CD14-positive monocyte (primary cell): Measurements from ENCODE around the gene ANKRD22. TPM values are rescaled to one million over a fixed set of nuclear protein-coding genes. Genes with fewer than 3 reads are reported as not detected.

Experiments
- DNase-seq, 3 donors: peaks; one replicate each; pipeline ENCODE4 v3.0.0-alpha.2; 2011 to 2022
- H2AFZ ChIP-seq: 2 replicates; pipeline ENCODE4 v1.6.0; 2012; ENCODE audit warnings: mild to moderate bottlenecking, low read depth, low read length, inconsistent platforms; ENCODE audit not compliant: insufficient read depth, poor library complexity, severe bottlenecking
- H3K27ac ChIP-seq, 2 donors: 1 replicate in 1 of 2; 2 replicates in 1 of 2; pipeline ENCODE4 v1.5.1; 2012 to 2013; ENCODE audit warnings: low read length in 2 of 2, control low read depth in 1 of 2, inconsistent platforms in 1 of 2, low read depth in 1 of 2, mild to moderate bottlenecking in 1 of 2
- H3K27me3 ChIP-seq, 2 donors: one replicate each; pipeline versions ENCODE4 v1.6.0 to v1.6.1; 2011 to 2013; ENCODE audit warnings: low read length in 2 of 2; ENCODE audit not compliant: control insufficient read depth in 2 of 2, insufficient read depth in 2 of 2
- H3K36me3 ChIP-seq, 2 donors: replicated peaks in 1 of 2; 1 replicate in 1 of 2; 2 replicates in 1 of 2; pipeline versions ENCODE4 v1.5.1 to v1.6.1; 2012 to 2013; ENCODE audit warnings: low read length in 2 of 2, control low read depth in 1 of 2, inconsistent platforms in 1 of 2, mild to moderate bottlenecking in 1 of 2; ENCODE audit not compliant: insufficient read depth in 2 of 2, control insufficient read depth in 1 of 2
- H3K4me1 ChIP-seq, 2 donors: 1 replicate in 1 of 2; 2 replicates in 1 of 2; pipeline versions ENCODE4 v1.5.1 to v1.6.1; 2012 to 2013; ENCODE audit warnings: low read length in 2 of 2, control low read depth in 1 of 2, inconsistent platforms in 1 of 2, mild to moderate bottlenecking in 1 of 2, moderate library complexity in 1 of 2; ENCODE audit not compliant: insufficient read depth in 2 of 2, control insufficient read depth in 1 of 2
- H3K4me2 ChIP-seq: replicated peaks from 2 replicates; pipeline ENCODE3; 2012; ENCODE audit warnings: low read length, moderate library complexity, mild to moderate bottlenecking; ENCODE audit not compliant: poor library complexity, severe bottlenecking; ENCODE audit errors: extremely low read depth
- H3K4me3 ChIP-seq, 3 experiments: fragments of 200-600 bp in 1 of 3; sonication (generic) in 1 of 3; replicated peaks in 1 of 3; 1 replicate in 2 of 3; 2 replicates in 1 of 3; pipeline ENCODE4 v1.5.1; 2011 to 2013; ENCODE audit warnings: low read length in 3 of 3, mild to moderate bottlenecking in 3 of 3, control low read depth in 2 of 3, low read depth in 2 of 3, inconsistent platforms in 1 of 3, moderate library complexity in 1 of 3
- H3K79me2 ChIP-seq: 2 replicates; pipeline ENCODE4 v1.6.0; 2012; ENCODE audit warnings: mild to moderate bottlenecking, control low read depth, inconsistent platforms, low read length, moderate library complexity; ENCODE audit not compliant: insufficient read depth
- H3K9ac ChIP-seq: 2 replicates; pipeline ENCODE4 v1.6.0; 2017; ENCODE audit warnings: low read length, mild to moderate bottlenecking; ENCODE audit not compliant: insufficient read depth, poor library complexity, severe bottlenecking
- H3K9me3 ChIP-seq, 2 donors: replicated peaks in 1 of 2; 1 replicate in 1 of 2; 2 replicates in 1 of 2; pipeline versions ENCODE4 v1.5.1 to v1.6.1; 2012 to 2013; ENCODE audit warnings: low read length in 2 of 2, control low read depth in 1 of 2; ENCODE audit not compliant: control insufficient read depth in 1 of 2, insufficient read depth in 1 of 2
- H4K20me1 ChIP-seq: 2 replicates; pipeline ENCODE4 v1.6.0; 2012; ENCODE audit warnings: mild to moderate bottlenecking, low read length, control low read depth, moderate library complexity; ENCODE audit not compliant: insufficient read depth
- H3K27ac Mint-ChIP-seq, 7 donors: one replicate each; pipeline ENCODE4 v1.8.0; 2020; ENCODE audit warnings: mild to moderate bottlenecking in 7 of 7, mixed read lengths in 7 of 7, moderate library complexity in 6 of 7, inconsistent platforms in 2 of 7
- H3K27me3 Mint-ChIP-seq, 3 donors: one replicate each; pipeline ENCODE4 v1.8.0; 2021 to 2022; ENCODE audit warnings: low read depth in 3 of 3, mild to moderate bottlenecking in 3 of 3, mixed read lengths in 3 of 3, moderate library complexity in 3 of 3, inconsistent platforms in 1 of 3
- H3K36me3 Mint-ChIP-seq, 2 donors: one replicate each; pipeline ENCODE4 v1.8.0; 2020; ENCODE audit warnings: mixed read lengths in 2 of 2, inconsistent platforms in 1 of 2, mild to moderate bottlenecking in 1 of 2
- H3K4me1 Mint-ChIP-seq: one replicate; pipeline ENCODE4 v1.8.0; 2020; ENCODE audit warnings: mild to moderate bottlenecking, mixed read lengths
- H3K4me3 Mint-ChIP-seq, 2 donors: one replicate each; pipeline ENCODE4 v1.8.0; 2020; ENCODE audit warnings: mild to moderate bottlenecking in 2 of 2, mixed read lengths in 2 of 2, moderate library complexity in 1 of 2
- H3K9me3 Mint-ChIP-seq, 7 donors: one replicate each; pipeline ENCODE4 v1.8.0; 2020 to 2022; ENCODE audit warnings: mixed read lengths in 7 of 7, mild to moderate bottlenecking in 6 of 7, moderate library complexity in 6 of 7, inconsistent platforms in 2 of 7
- CTCF ChIP-seq: fragments of 200-600 bp; IDR thresholded peaks from one replicate; pipeline ENCODE4 v1.8.0; 2022; ENCODE audit warnings: antibody characterized with exemption, mild to moderate bottlenecking
- WGBS: methylation state at CpG from one replicate; pipeline ENCODE4 v1.1.5; 2013; ENCODE audit warnings: missing lambda C conversion rate; ENCODE audit not compliant: insufficient coverage; 5-methylcytosine and 5-hydroxymethylcytosine counted together
- intact Hi-C, 2 donors: fragments of 100-400 bp; cut with micrococcal nuclease; formaldehyde crosslinking; loops; one replicate each; pipeline versions ENCODE4 v1.15.0 to v1.15.1; 2023
- polyA plus RNA-seq, 3 donors: library from polyadenylated mRNA; depleted of rRNA in 1 of 3; unstranded in 2 of 3; stranded (reverse) in 1 of 3; fragments of 300-500 nt in 2 of 3; fragments of >200 nt in 1 of 3; fragmentation: Illumina TruSeq in 2 of 3; gene quantifications; 1 replicate in 2 of 3; 2 replicates in 1 of 3; pipeline ENCODE4 v1.2.3, GENCODE V29; 2012 to 2021

Gene ANKRD22
- polyA plus RNA-seq, 3 donors: 2.7 to 3.5 (median 3.2) TPM

DNA sequence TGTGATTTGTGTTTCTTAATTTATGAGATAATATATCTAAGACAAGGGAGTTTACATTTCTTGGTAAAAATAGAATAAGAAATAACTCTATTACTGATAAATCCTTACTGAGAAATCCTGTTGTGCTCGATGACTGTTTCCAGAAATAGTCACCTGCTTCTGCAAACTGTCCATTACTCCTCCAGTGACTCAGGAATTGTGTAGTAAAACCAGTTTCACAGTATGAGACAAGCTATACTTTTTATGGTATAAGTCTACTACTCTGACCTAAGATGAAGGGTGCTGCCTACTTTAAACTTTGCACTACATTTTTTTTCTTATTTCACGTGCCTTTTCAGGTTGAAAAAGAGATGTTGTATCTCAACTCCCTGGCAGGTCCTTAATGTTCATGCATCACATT is 6.8 kb upstream of the ANKRD22 start:
- Mint-ChIP-seq H3K9me3 (peaks cover 0 to 1% (median 0%) of the 10 kb centered on the region in 7 donors), H3K27me3 (peaks cover 0 to 4% (median 1%) of the 10 kb centered on the region in 3 donors), H3K36me3 (no peaks in the 10 kb centered on the region), H3K4me1 (peaks cover 65% of the 10 kb centered on the region), H3K27ac (peak overlapping the region in 1 of 7 donors; percentile 31), H3K4me3 (no peak overlapping the region)
- peak in 2 of 3 donors; percentile 53 to 72 for DNase-seq
- no peaks in the 10 kb centered on the region for H3K36me3 ChIP-seq
- H3K27ac ChIP-seq: peak overlapping the region in 1 of 2 donors; percentile 26
- no peaks in the 10 kb centered on the region for H3K27me3 ChIP-seq
- H3K79me2 ChIP-seq: no peaks in the 10 kb centered on the region
- peaks cover 47 to 59% of the 10 kb centered on the region in 2 donors for H3K4me1 ChIP-seq
- no peak for TF ChIP-seq CTCF
- no peaks in the 10 kb centered on the region for H4K20me1 ChIP-seq
- no peak overlapping the region for H3K9ac ChIP-seq
- intact Hi-C loops: loop anchor here in 1 of 2 donors (10.0 kb wide), 1 partner anchor 356 kb away; no protein-coding TSS in a partner anchor
- WGBS: no CpG with 5 or more reads among the region's 2 CpGs
- no peak overlapping the region for H3K4me2 ChIP-seq
- no peaks in the 10 kb centered on the region for H3K9me3 ChIP-seq
- no peak overlapping the region for H2AFZ ChIP-seq
- H3K4me3 ChIP-seq: no peak overlapping the region

- H3K36me3 Mint-ChIP-seq: no peaks in the 10 kb centered on the region
- intact Hi-C loops: loop anchor here in 1 of 2 donors (10.0 kb wide), 1 partner anchor 357 kb away; no protein-coding TSS in a partner anchor
- TF ChIP-seq CTCF: no peak
- H3K27ac ChIP-seq: peak overlapping the region in 1 of 2 donors; percentile 26
- H3K27me3 ChIP-seq: no peaks in the 10 kb centered on the region
- no peak overlapping the region for H3K9ac ChIP-seq
- H3K27me3 Mint-ChIP-seq: peaks cover 0 to 4% (median 1%) of the 10 kb centered on the region in 3 donors
- no peaks in the 10 kb centered on the region for H3K79me2 ChIP-seq
- no peaks in the 10 kb centered on the region for H4K20me1 ChIP-seq
- H3K4me2 ChIP-seq: peak overlapping the region; percentile 9
- peaks cover 72% of the 10 kb centered on the region for H3K4me1 Mint-ChIP-seq
- peak overlapping the region in 1 of 3 experiments; percentile 25 for H3K4me3 ChIP-seq
- H3K36me3 ChIP-seq: no peaks in the 10 kb centered on the region
- no peak for DNase-seq
- H3K27ac Mint-ChIP-seq: peak overlapping the region in 3 of 7 donors; percentile 2 to 20 (median 14)
- no peaks in the 10 kb centered on the region for H3K9me3 ChIP-seq
- no peak overlapping the region for H2AFZ ChIP-seq
- no peaks in the 10 kb centered on the region for H3K9me3 Mint-ChIP-seq
- no peak overlapping the region for H3K4me3 Mint-ChIP-seq
- peaks cover 51 to 66% of the 10 kb centered on the region in 2 donors for H3K4me1 ChIP-seq
Measured at GRCh38 chr10:88857831-88858230, 6.2 kb upstream of the ANKRD22 start.
